GM19455 (cell line): Measurements from ENCODE around the gene DNASE1L1.
"Not testable (repeated sequence)": the region's sequence is repeated elsewhere in the genome, so short reads cannot be mapped to it uniquely, and the experiment has no call there.

Source experiments
- ATAC-seq: cut with Tn5 transposase; IDR thresholded peaks from one replicate; pipeline ENCODE4 v1.9.1; 2021; ENCODE audit not compliant: unreplicated experiment

DNASE1L1 gene

GRCh38 chrX:154408659-154409221 is 314 bp downstream of the DNASE1L1 start:
- peak; percentile 13 for ATAC-seq

DNA sequence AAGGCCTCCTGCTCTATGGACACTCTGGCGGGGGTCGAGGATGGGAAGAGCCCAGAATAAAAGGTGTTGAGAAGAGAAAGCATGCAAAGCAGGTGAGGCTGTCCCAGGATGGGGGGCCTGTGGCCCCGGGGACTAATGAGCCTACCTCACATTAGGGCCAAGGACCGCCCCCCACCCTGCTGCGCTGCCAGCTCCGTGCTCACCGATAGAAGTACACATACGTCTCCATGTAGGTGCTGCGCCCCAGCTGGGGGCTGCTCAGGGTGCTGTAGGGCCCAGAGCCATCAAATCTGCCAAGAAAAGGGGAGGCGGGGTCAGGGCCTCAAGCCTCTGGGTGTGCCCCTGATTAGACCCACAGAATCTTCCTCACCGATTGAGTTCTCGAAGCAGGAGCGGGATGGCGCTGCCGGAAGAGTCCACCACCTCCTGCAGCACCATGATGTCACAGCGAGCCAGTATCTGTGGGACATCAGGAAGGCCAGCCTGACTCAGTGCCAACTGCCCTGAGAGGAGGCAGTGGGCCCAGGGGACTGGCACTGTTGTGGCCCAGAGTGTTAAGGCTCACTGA is 4.3 kb downstream of the DNASE1L1 start:
- no peak for ATAC-seq

- ATAC-seq = no peak
Observed at GRCh38 chrX:154403858-154404257, 5.2 kb downstream of the DNASE1L1 start.

GRCh38 chrX:154403192-154403591 is 5.9 kb downstream of the DNASE1L1 start:
- ATAC-seq = no peak

- ATAC-seq = no peak
Observed at GRCh38 chrX:154402622-154403127, 6.4 kb downstream of the DNASE1L1 start.

- no peak for ATAC-seq
Observed at GRCh38 chrX:154401918-154402621, 7.0 kb downstream of the DNASE1L1 start.

- ATAC-seq = no peak
Observed at GRCh38 chrX:154401045-154401799, 7.8 kb downstream of the DNASE1L1 start.

DNA sequence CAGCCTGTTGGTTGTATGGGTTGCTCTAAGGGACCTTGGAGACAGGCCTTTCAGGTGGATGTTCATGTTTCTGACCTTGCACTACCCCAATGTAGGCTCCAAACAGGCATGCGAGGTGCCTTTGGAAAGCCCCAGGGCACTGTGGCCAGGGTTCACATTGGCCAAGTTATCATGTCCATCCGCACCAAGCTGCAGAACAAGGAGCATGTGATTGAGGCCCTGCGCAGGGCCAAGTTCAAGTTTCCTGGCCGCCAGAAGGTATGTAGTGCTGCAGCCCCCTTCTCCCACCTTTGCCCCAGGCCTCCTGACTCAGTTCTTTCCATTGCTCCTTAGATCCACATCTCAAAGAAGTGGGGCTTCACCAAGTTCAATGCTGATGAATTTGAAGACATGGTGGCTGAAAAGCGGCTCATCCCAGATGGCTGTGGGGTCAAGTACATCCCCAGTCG is 8.7 kb downstream of the DNASE1L1 start:
- ATAC-seq = not testable (repeated sequence)

- ATAC-seq = no peak
Observed at GRCh38 chrX:154399527-154400368, 9.3 kb downstream of the DNASE1L1 start.

- ATAC-seq = peak; percentile 31
Observed at GRCh38 chrX:154398668-154399526, 10.2 kb downstream of the DNASE1L1 start.

GRCh38 chrX:154397888-154398667 is 11.0 kb downstream of the DNASE1L1 start, which contains the start of gene RPL10:
Gene RPL10 (plus strand): TSS chrX:154398377. CDS start chrX:154398520, 143 bp downstream.
- ATAC-seq = peak; percentile 67

DNA sequence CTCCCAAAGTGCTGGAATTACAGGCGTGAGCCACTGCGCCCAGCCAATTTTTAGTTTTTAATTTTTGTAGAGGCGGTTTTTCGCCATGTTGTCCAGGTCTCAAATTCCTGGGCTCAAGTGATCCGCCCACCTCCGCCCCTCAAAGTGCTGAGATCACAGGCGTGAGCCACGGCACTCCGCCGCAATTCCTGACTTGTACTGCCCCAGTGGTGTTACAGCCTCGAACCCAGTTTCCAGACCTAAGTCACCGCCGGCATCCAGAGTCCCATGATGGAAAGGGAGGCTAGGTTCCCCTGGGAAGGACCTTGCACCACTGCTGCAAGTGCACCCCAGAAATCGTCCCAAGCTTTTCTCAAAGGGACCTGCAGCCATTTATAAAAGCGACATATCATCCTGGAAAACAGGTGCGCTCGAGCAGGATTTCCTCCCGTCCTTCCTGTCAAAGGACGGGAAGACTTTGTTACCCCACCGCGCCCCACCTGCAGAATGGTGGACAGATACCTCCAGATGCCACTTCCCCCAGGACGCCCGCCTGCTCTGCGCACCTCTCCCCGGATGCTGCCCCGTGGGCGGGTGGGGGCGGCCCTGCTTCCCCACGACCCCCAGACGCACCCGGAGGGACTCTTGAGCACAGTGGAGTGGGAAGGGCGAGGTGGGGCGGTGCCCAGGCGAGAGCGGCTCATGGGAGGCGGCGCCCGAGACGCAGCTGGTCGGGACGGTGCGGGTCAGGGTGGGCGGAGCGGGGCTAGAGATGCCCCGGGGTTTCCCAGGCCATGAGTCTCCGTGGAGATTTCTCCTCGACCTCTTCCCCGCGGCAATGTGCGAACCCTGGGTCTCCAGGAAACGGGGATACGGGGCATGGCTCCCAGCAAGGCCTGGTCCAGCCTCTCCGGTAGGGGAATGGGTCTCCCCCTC is 11.8 kb downstream of the DNASE1L1 start:
- peak; percentile 44 for ATAC-seq

DNA sequence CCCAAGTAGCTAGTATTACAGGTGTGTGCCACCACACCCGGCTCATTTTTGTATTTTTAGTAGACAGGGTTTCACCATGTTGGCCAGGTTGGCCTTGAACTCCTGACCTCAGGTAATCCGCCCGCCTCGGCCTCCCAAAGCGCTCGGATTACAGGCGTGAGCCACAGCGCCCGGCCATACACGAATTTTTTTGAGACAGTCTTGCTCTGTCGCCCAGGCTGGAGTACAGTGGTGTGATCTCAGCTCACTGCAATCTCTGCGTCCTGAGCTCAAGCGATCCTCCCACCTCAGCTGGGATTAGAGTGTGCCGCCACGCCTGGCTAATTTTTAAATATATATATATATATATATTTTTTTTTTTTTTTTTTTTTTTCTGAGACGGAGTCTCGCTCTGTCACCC is 12.7 kb downstream of the DNASE1L1 start:
- ATAC-seq = not testable (repeated sequence)

- ATAC-seq = peak; percentile 69
Observed at GRCh38 chrX:154389812-154390747, 19.0 kb downstream of the DNASE1L1 start.

GRCh38 chrX:154388649-154389048 is 20.4 kb downstream of the DNASE1L1 start:
- not testable (repeated sequence) for ATAC-seq

DNA sequence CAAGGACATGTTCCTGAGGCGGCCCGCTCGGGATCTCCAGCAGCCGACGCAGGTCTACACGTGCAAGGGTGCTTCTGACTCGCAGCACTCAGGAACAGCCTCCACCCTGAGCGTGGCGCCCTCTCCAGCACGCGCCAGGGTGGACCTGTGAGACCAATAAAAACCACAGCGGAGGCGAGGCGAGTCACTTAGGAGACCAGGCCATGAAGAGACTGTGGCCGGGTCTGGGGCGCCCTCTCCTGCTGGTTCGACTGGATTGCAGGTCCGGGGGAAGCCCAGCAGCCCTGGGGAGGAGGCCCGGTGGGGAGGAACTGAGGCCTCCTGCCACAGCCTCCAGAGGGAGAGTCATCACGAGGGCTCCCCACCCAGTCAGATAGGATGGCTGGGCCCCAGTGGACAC is 21.0 kb downstream of the DNASE1L1 start:
- not testable (repeated sequence) for ATAC-seq
